PC-9 (cell line): ENCODE results near the gene NINJ2.

Experiments used
- CTCF ChIP-seq: fragments of 200-600 bp; sonication (generic); conservative IDR thresholded peaks from 2 replicates; pipeline ENCODE4 v1.6.1; 2017; ENCODE audit warnings: mixed run types, antibody characterized with exemption, mild to moderate bottlenecking, moderate library complexity
- EZH2 ChIP-seq: fragments of 200-600 bp; sonication (generic); IDR thresholded peaks from 2 replicates; pipeline ENCODE4 v1.8.0; 2017; ENCODE audit warnings: antibody characterized with exemption, low read depth

GRCh38 chr12:636632-637031 is 26.6 kb downstream of the NINJ2 start:
- TF ChIP-seq CTCF, result no peak
- TF ChIP-seq EZH2, result no peak
